GM23338 (cell line): ENCODE results near the gene SPIN2B. TPM values are rescaled to one million over a fixed set of nuclear protein-coding genes. Genes with fewer than 3 reads are reported as not detected.
"Not testable (repeated sequence)": the region's sequence is repeated elsewhere in the genome, so short reads cannot be mapped to it uniquely, and the experiment has no call there.

Experiments
- ATAC-seq: fragments of 200-7000 bp; cut with Tn5 transposase; 3 replicates; pipeline ENCODE4 v1.9.1; 2020
- DNase-seq: peaks from one replicate; pipeline ENCODE4 v3.0.0-alpha.2; 2015; ENCODE audit warnings: low spot score
- H2AFZ ChIP-seq: fragments of 200-600 bp; sonication (generic); 2 replicates; pipeline ENCODE4 v1.8.0; 2016; ENCODE audit warnings: antibody characterized with exemption, mild to moderate bottlenecking, moderate library complexity
- H3F3A ChIP-seq: fragments of 200-600 bp; sonication (generic); replicated peaks from 2 replicates; pipeline ENCODE4 v1.8.0; 2017; ENCODE audit warnings: antibody characterized with exemption, mixed run types, low read depth
- H3K27ac ChIP-seq: fragments of 200-600 bp; sonication (generic); 2 replicates; pipeline ENCODE4 v1.6.1; 2016; ENCODE audit warnings: low read depth
- H3K27me3 ChIP-seq: fragments of 200-600 bp; sonication (generic); 2 replicates; pipeline ENCODE4 v1.8.0; 2016; ENCODE audit warnings: mild to moderate bottlenecking, mixed run types, moderate library complexity; ENCODE audit not compliant: insufficient read depth
- H3K36me3 ChIP-seq: fragments of 200-600 bp; sonication (generic); 2 replicates; pipeline ENCODE4 v1.8.0; 2016; ENCODE audit warnings: mild to moderate bottlenecking; ENCODE audit not compliant: insufficient read depth
- H3K4me1 ChIP-seq: fragments of 200-600 bp; sonication (generic); 2 replicates; pipeline ENCODE4 v1.8.0; 2016; ENCODE audit warnings: mild to moderate bottlenecking, moderate library complexity; ENCODE audit not compliant: insufficient read depth
- H3K4me2 ChIP-seq: fragments of 200-600 bp; sonication (generic); 2 replicates; pipeline ENCODE4 v1.7.1; 2017; ENCODE audit warnings: mixed run types
- H3K4me3 ChIP-seq: fragments of 200-600 bp; sonication (generic); 2 replicates; pipeline ENCODE4 v1.6.1; 2016; ENCODE audit warnings: mixed run types
- H3K79me2 ChIP-seq: fragments of 200-600 bp; sonication (generic); replicated peaks from 2 replicates; pipeline ENCODE4 v1.8.0; 2017; ENCODE audit warnings: mild to moderate bottlenecking; ENCODE audit not compliant: insufficient read depth
- H3K9me2 ChIP-seq: fragments of 200-600 bp; sonication (generic); 2 replicates; pipeline ENCODE4 v1.8.0; 2017; ENCODE audit not compliant: insufficient read depth
- H4K20me1 ChIP-seq: fragments of 200-600 bp; sonication (generic); replicated peaks from 2 replicates; pipeline ENCODE4 v1.8.0; 2017; ENCODE audit warnings: mild to moderate bottlenecking; ENCODE audit not compliant: insufficient read depth
- H3K27ac Mint-ChIP-seq: 2 replicates; pipeline ENCODE4 v1.8.0; 2020; ENCODE audit warnings: inconsistent platforms, mild to moderate bottlenecking, moderate library complexity, mixed read lengths
- H3K27me3 Mint-ChIP-seq: 3 replicates; pipeline ENCODE4 v1.8.0; 2022; ENCODE audit warnings: low read depth, mild to moderate bottlenecking, moderate library complexity, mixed read lengths, inconsistent platforms; ENCODE audit not compliant: insufficient read depth, poor library complexity
- H3K36me3 Mint-ChIP-seq: 3 replicates; pipeline ENCODE4 v1.8.0; 2021; ENCODE audit warnings: low read depth, mild to moderate bottlenecking, inconsistent platforms, moderate library complexity, mixed read lengths
- H3K4me1 Mint-ChIP-seq: 3 replicates; pipeline ENCODE4 v1.8.0; 2020; ENCODE audit warnings: mild to moderate bottlenecking, inconsistent platforms, mixed read lengths
- H3K4me3 Mint-ChIP-seq: 3 replicates; pipeline ENCODE4 v1.8.0; 2021; ENCODE audit warnings: moderate library complexity, mild to moderate bottlenecking, inconsistent platforms, mixed read lengths
- H3K9me3 Mint-ChIP-seq: 3 replicates; pipeline ENCODE4 v1.8.0; 2020; ENCODE audit warnings: moderate library complexity, mild to moderate bottlenecking, inconsistent platforms, mixed read lengths
- EZH2 ChIP-seq: fragments of 200-600 bp; sonication (generic); IDR thresholded peaks from one replicate; pipeline ENCODE4 v1.8.0; 2017; ENCODE audit warnings: antibody characterized with exemption, mild to moderate bottlenecking, low read depth; ENCODE audit not compliant: unreplicated experiment
- EZH2phosphoT487 ChIP-seq: fragments of 200-600 bp; sonication (generic); IDR thresholded peaks from one replicate; pipeline ENCODE4 v1.8.1; 2018; ENCODE audit warnings: antibody characterized with exemption; ENCODE audit not compliant: unreplicated experiment
- JUNB ChIP-seq: IDR thresholded peaks from one replicate; pipeline ENCODE4 v1.6.1; 2016; ENCODE audit warnings: antibody characterized with exemption; ENCODE audit not compliant: unreplicated experiment
- POLR2AphosphoS5 ChIP-seq: IDR thresholded peaks from 2 replicates; pipeline ENCODE4 v1.6.1; 2016; ENCODE audit warnings: antibody characterized with exemption, low read depth
- ZNF331 ChIP-seq: fragments of 250-450 bp; sonication (Bioruptor Pico); IDR thresholded peaks from 2 replicates; pipeline ENCODE4 v1.5.0; 2020; ENCODE audit warnings: low read depth, mild to moderate bottlenecking, moderate library complexity
- ZNF462 ChIP-seq: fragments of 250-450 bp; sonication (Bioruptor Pico); IDR thresholded peaks from 2 replicates; pipeline ENCODE4 v1.5.0; 2020; ENCODE audit warnings: mild to moderate bottlenecking, moderate library complexity
- polyA plus RNA-seq: library from polyadenylated mRNA; unstranded; fragments of >200 nt; fragmentation: Nextera tagmentation; extraction: Ambion mirVana; gene quantifications from 2 replicates; pipeline ENCODE4 v1.2.1, GENCODE V29; 2016
- total RNA-seq: library from RNA; depleted of rRNA; stranded (reverse); fragments of >200 nt; shearing (Covaris generic); gene quantifications from 2 replicates; pipeline ENCODE4 v1.2.3, GENCODE V29; 2014

The SPIN2B gene
- total and polyA plus RNA-seq, 2 experiments from 2014 or later = 7.9 to 12.6 TPM

GRCh38 chrX:57103489-57103888 lies 17.9 kb downstream of the SPIN2B start:
- peaks cover 32% of the 10 kb centered on the region for H3K9me3 Mint-ChIP-seq
- H3K36me3 Mint-ChIP-seq = peaks cover 89% of the 10 kb centered on the region
- Histone ChIP-seq H3K4me1 (no peaks in the 10 kb centered on the region), H3K36me3 (peaks cover 4% of the 10 kb centered on the region; the same call in 1 of the 2 replicates), H3K27me3 (no peaks in the 10 kb centered on the region), H3K9me2 (no peaks in the 10 kb centered on the region), H4K20me1 (no peaks in the 10 kb centered on the region), H3F3A (no peaks in the 10 kb centered on the region), H3K79me2 (no peaks in the 10 kb centered on the region), H3K4me2 (no peak overlapping the region), H2AFZ (no peak overlapping the region), H3K4me3 (no peak overlapping the region), H3K27ac (no peak overlapping the region)
- TF ChIP-seq ZNF462 (no peak), EZH2phosphoT487 (no peak), EZH2 (no peak), POLR2AphosphoS5 (no peak), JUNB (no peak), ZNF331 (CRISPR knock-in tag) (no peak)
- H3K4me3 Mint-ChIP-seq = no peak overlapping the region
- DNase-seq = no peak
- peaks cover 5% of the 10 kb centered on the region; the same call in 2 of the 3 replicates for H3K4me1 Mint-ChIP-seq
- H3K27ac Mint-ChIP-seq = no peak overlapping the region
- H3K27me3 Mint-ChIP-seq = peaks cover 2% of the 10 kb centered on the region
- ATAC-seq = no peak

- H3K36me3 Mint-ChIP-seq = peaks cover 91% of the 10 kb centered on the region
- H3K9me2 ChIP-seq, ATAC-seq, H3K4me1 Mint-ChIP-seq, H3K27ac ChIP-seq, H3K4me3 Mint-ChIP-seq, H4K20me1 ChIP-seq, H3K27me3 ChIP-seq, H3K27ac Mint-ChIP-seq, H3K36me3 ChIP-seq, DNase-seq, H2AFZ ChIP-seq, H3K4me3 ChIP-seq, H3K27me3 Mint-ChIP-seq, H3K4me2 ChIP-seq, H3K4me1 ChIP-seq, H3F3A ChIP-seq, H3K79me2 ChIP-seq: not testable (repeated sequence)
- peaks cover 33% of the 10 kb centered on the region for H3K9me3 Mint-ChIP-seq
These were observed 18.4 kb downstream of the SPIN2B start for GRCh38 chrX:57102918-57103317.
